ENCODE data around the gene PPFIA4.

The PPFIA4 gene

GRCh38 chr1:203104789-203105390 lies 78.6 kb downstream of the PPFIA4 start:
- TF ChIP-seq EZH2 (IDR thresholded peaks at IDR 0.05; ENCODE audit: borderline replicate concordance, low read depth, low read length, severe bottlenecking) (no peak), CTCF (IDR thresholded peaks at IDR 0.05; ENCODE audit: borderline replicate concordance, extremely low read depth, low read length, poor library complexity, severe bottlenecking) (no peak)
- Histone ChIP-seq H3K4me2 (ENCODE audit: insufficient read depth, low read length) (no peak overlapping the region), H4K20me1 (ENCODE audit: insufficient read depth, low read length) (no peaks in the 10 kb centered on the region), H3K4me1 (ENCODE audit: insufficient read depth, low read length) (no peaks in the 10 kb centered on the region), H3K9ac (ENCODE audit: low read depth, low read length) (no peak overlapping the region), H2AFZ (ENCODE audit: low read depth, low read length) (no peak overlapping the region), H3K27me3 (ENCODE audit: insufficient read depth, low read length, poor library complexity) (peaks cover 21% of the 10 kb centered on the region), H3K36me3 (ENCODE audit: insufficient read depth, low read length) (no peaks in the 10 kb centered on the region), H3K9me3 (ENCODE audit: insufficient read depth, low read length, severe bottlenecking) (no peaks in the 10 kb centered on the region), H3K4me3 (ENCODE audit: low read depth in 1 of 2, low read length in 2 of 2) (no peak overlapping the region), H3K27ac (ENCODE audit: low read length) (no peak overlapping the region), H3K79me2 (ENCODE audit: insufficient read depth, low read length) (no peaks in the 10 kb centered on the region)
- ATAC-seq (ENCODE audit: insufficient read depth, low read depth) (no peak), DNase-seq (no peak)

GRCh38 chr1:203112475-203112874 lies 86.2 kb downstream of the PPFIA4 start:
- no peak overlapping the region for H3K4me2 ChIP-seq (ENCODE audit: insufficient read depth, low read length)

GRCh38 chr1:203113308-203113707 lies 87.0 kb downstream of the PPFIA4 start:
- H2AFZ ChIP-seq (ENCODE audit: low read depth, low read length): no peak overlapping the region
- no peak overlapping the region for H3K4me2 ChIP-seq (ENCODE audit: insufficient read depth, low read length)
- H3K4me1 ChIP-seq (ENCODE audit: insufficient read depth, low read length): no peaks in the 10 kb centered on the region
- peaks cover 59% of the 10 kb centered on the region for H3K27me3 ChIP-seq (ENCODE audit: insufficient read depth, low read length, poor library complexity)
- H3K27ac ChIP-seq (ENCODE audit: low read length): no peak overlapping the region
- H3K79me2 ChIP-seq (ENCODE audit: insufficient read depth, low read length): no peaks in the 10 kb centered on the region
- H3K9me3 ChIP-seq (ENCODE audit: insufficient read depth, low read length, severe bottlenecking): no peaks in the 10 kb centered on the region
- no peak overlapping the region for H3K4me3 ChIP-seq (ENCODE audit: low read depth in 1 of 2, low read length in 2 of 2)
- DNase-seq (no peak), ATAC-seq (ENCODE audit: insufficient read depth, low read depth) (no peak)
- H4K20me1 ChIP-seq (ENCODE audit: insufficient read depth, low read length): no peaks in the 10 kb centered on the region
- no peaks in the 10 kb centered on the region for H3K36me3 ChIP-seq (ENCODE audit: insufficient read depth, low read length)
- no peak for TF ChIP-seq CTCF (IDR thresholded peaks at IDR 0.05; ENCODE audit: borderline replicate concordance, extremely low read depth, low read length, poor library complexity, severe bottlenecking)
- no peak for TF ChIP-seq EZH2 (IDR thresholded peaks at IDR 0.05; ENCODE audit: borderline replicate concordance, low read depth, low read length, severe bottlenecking)
- H3K9ac ChIP-seq (ENCODE audit: low read depth, low read length): no peak overlapping the region

More at GRCh38 chr1:203112475-203112874, 86.2 kb downstream of the PPFIA4 start:
- ATAC-seq (ENCODE audit: insufficient read depth, low read depth) (no peak), DNase-seq (no peak)
- no peak overlapping the region for H3K9ac ChIP-seq (ENCODE audit: low read depth, low read length)
- no peak overlapping the region for H2AFZ ChIP-seq (ENCODE audit: low read depth, low read length)
- H3K27me3 ChIP-seq (ENCODE audit: insufficient read depth, low read length, poor library complexity): peaks cover 62% of the 10 kb centered on the region
- no peaks in the 10 kb centered on the region for H3K36me3 ChIP-seq (ENCODE audit: insufficient read depth, low read length)
- no peak overlapping the region for H3K27ac ChIP-seq (ENCODE audit: low read length)
- TF ChIP-seq EZH2 (IDR thresholded peaks at IDR 0.05; ENCODE audit: borderline replicate concordance, low read depth, low read length, severe bottlenecking): no peak
- no peaks in the 10 kb centered on the region for H3K4me1 ChIP-seq (ENCODE audit: insufficient read depth, low read length)
- H3K79me2 ChIP-seq (ENCODE audit: insufficient read depth, low read length): no peaks in the 10 kb centered on the region
- no peak overlapping the region for H3K4me3 ChIP-seq (ENCODE audit: low read depth in 1 of 2, low read length in 2 of 2)
- H3K9me3 ChIP-seq (ENCODE audit: insufficient read depth, low read length, severe bottlenecking): no peaks in the 10 kb centered on the region
- no peaks in the 10 kb centered on the region for H4K20me1 ChIP-seq (ENCODE audit: insufficient read depth, low read length)

- Histone ChIP-seq H3K27ac (ENCODE audit: low read length) (no peak overlapping the region), H3K4me2 (ENCODE audit: insufficient read depth, low read length) (no peak overlapping the region), H3K4me1 (ENCODE audit: insufficient read depth, low read length) (no peaks in the 10 kb centered on the region), H3K36me3 (ENCODE audit: insufficient read depth, low read length) (no peaks in the 10 kb centered on the region), H3K9me3 (ENCODE audit: insufficient read depth, low read length, severe bottlenecking) (no peaks in the 10 kb centered on the region), H3K27me3 (ENCODE audit: insufficient read depth, low read length, poor library complexity) (peaks cover 55% of the 10 kb centered on the region), H3K4me3 (ENCODE audit: low read depth in 1 of 2, low read length in 2 of 2) (no peak overlapping the region), H3K9ac (ENCODE audit: low read depth, low read length) (no peak overlapping the region), H4K20me1 (ENCODE audit: insufficient read depth, low read length) (no peaks in the 10 kb centered on the region), H3K79me2 (ENCODE audit: insufficient read depth, low read length) (no peaks in the 10 kb centered on the region), H2AFZ (ENCODE audit: low read depth, low read length) (no peak overlapping the region)
- no peak for TF ChIP-seq CTCF (IDR thresholded peaks at IDR 0.05; ENCODE audit: borderline replicate concordance, extremely low read depth, low read length, poor library complexity, severe bottlenecking)
- TF ChIP-seq EZH2 (IDR thresholded peaks at IDR 0.05; ENCODE audit: borderline replicate concordance, low read depth, low read length, severe bottlenecking): no peak
- ATAC-seq (ENCODE audit: insufficient read depth, low read depth) (no peak), DNase-seq (no peak)
Measured at GRCh38 chr1:203114202-203114601, 87.9 kb downstream of the PPFIA4 start.

Data from DND-41 (cell line).